MM.1S (cell line): ENCODE results near the gene AEN.

Source experiments
- DNase-seq: peaks from one replicate; pipeline ENCODE4 v3.0.0-alpha.2; 2015
- H2AFZ ChIP-seq: fragments of 300-600 bp; sonication (generic); 2 replicates; pipeline ENCODE4 v1.6.0; 2016; ENCODE audit warnings: antibody characterized with exemption, low read length
- H3F3A ChIP-seq: fragments of 300-600 bp; sonication (generic); 2 replicates; pipeline ENCODE4 v1.6.1; 2016; ENCODE audit warnings: mild to moderate bottlenecking, antibody characterized with exemption, low read length, moderate library complexity, mixed read lengths; ENCODE audit not compliant: insufficient read depth
- H3K27ac ChIP-seq: fragments of 300-600 bp; sonication (generic); 2 replicates; pipeline ENCODE4 v1.5.1; 2016; ENCODE audit warnings: mild to moderate bottlenecking, low read length
- H3K27me3 ChIP-seq: fragments of 300-600 bp; sonication (generic); replicated peaks from 2 replicates; pipeline ENCODE4 v1.6.0; 2016; ENCODE audit warnings: low read length; ENCODE audit not compliant: insufficient read depth
- H3K36me3 ChIP-seq: fragments of 300-600 bp; sonication (generic); replicated peaks from 2 replicates; pipeline ENCODE4 v1.6.1; 2016; ENCODE audit warnings: mild to moderate bottlenecking, low read length, mixed read lengths; ENCODE audit not compliant: insufficient read depth
- H3K4me1 ChIP-seq: fragments of 300-600 bp; sonication (generic); 2 replicates; pipeline ENCODE4 v1.6.1; 2016; ENCODE audit warnings: low read length, mixed read lengths
- H3K4me2 ChIP-seq: fragments of 300-600 bp; sonication (generic); 2 replicates; pipeline ENCODE4 v1.6.0; 2016; ENCODE audit warnings: low read depth, low read length
- H3K4me3 ChIP-seq: fragments of 300-600 bp; sonication (generic); 2 replicates; pipeline ENCODE4 v1.5.1; 2016; ENCODE audit warnings: low read length, mixed read lengths
- H3K79me2 ChIP-seq: fragments of 300-600 bp; sonication (generic); 2 replicates; pipeline ENCODE4 v1.6.1; 2016; ENCODE audit warnings: mixed run types, low read length, mixed read lengths
- H3K9ac ChIP-seq: fragments of 300-600 bp; sonication (generic); 2 replicates; pipeline ENCODE4 v1.6.1; 2016; ENCODE audit warnings: low read length, mixed read lengths
- H3K9me2 ChIP-seq: fragments of 300-600 bp; sonication (generic); replicated peaks from 2 replicates; pipeline ENCODE4 v1.6.1; 2016; ENCODE audit warnings: mild to moderate bottlenecking, low read length, mixed read lengths; ENCODE audit not compliant: insufficient read depth
- H3K9me3 ChIP-seq: fragments of 300-600 bp; sonication (generic); replicated peaks from 2 replicates; pipeline ENCODE4 v1.6.1; 2016; ENCODE audit warnings: mild to moderate bottlenecking, low read length, mixed read lengths; ENCODE audit not compliant: insufficient read depth
- H4K20me1 ChIP-seq: fragments of 300-600 bp; sonication (generic); 2 replicates; pipeline ENCODE4 v1.6.1; 2016; ENCODE audit warnings: mild to moderate bottlenecking, low read length, moderate library complexity, mixed read lengths; ENCODE audit not compliant: insufficient read depth
- CTCF ChIP-seq: fragments of 300-600 bp; sonication (generic); IDR thresholded peaks from 2 replicates; pipeline ENCODE4 v1.5.1; 2016; ENCODE audit warnings: antibody characterized with exemption, low read length, mixed read lengths
- EZH2 ChIP-seq: fragments of 300-600 bp; sonication (generic); optimal IDR thresholded peaks from 2 replicates; pipeline ENCODE3; 2017; ENCODE audit warnings: low read depth, mild to moderate bottlenecking, antibody characterized with exemption, low read length, mixed read lengths
- EZH2phosphoT487 ChIP-seq: fragments of 300-600 bp; sonication (generic); IDR thresholded peaks from 2 replicates; pipeline ENCODE4 v1.6.1; 2018; ENCODE audit warnings: antibody characterized with exemption, low read length

AEN gene

GRCh38 chr15:88644741-88645140 is 23.6 kb downstream of the AEN start:
- no peaks in the 10 kb centered on the region for H3K36me3 ChIP-seq
- H3K9me2 ChIP-seq, result no peaks in the 10 kb centered on the region
- no peak overlapping the region for H2AFZ ChIP-seq
- DNase-seq, result no peak
- H3K27ac ChIP-seq, result no peak overlapping the region
- H3K9me3 ChIP-seq, result no peaks in the 10 kb centered on the region
- no peaks in the 10 kb centered on the region for H4K20me1 ChIP-seq
- peaks cover 64% of the 10 kb centered on the region for H3K79me2 ChIP-seq
- peaks cover 9% of the 10 kb centered on the region for H3F3A ChIP-seq
- TF ChIP-seq CTCF (no peak), EZH2phosphoT487 (no peak), EZH2 (no peak)
- H3K27me3 ChIP-seq, result no peaks in the 10 kb centered on the region
- H3K4me3 ChIP-seq, result no peak overlapping the region
- H3K4me1 ChIP-seq, result peaks cover 12% of the 10 kb centered on the region
- H3K9ac ChIP-seq, result no peak overlapping the region
- H3K4me2 ChIP-seq, result no peak overlapping the region

- Histone ChIP-seq H3K4me1 (peaks cover 8% of the 10 kb centered on the region), H3K27me3 (no peaks in the 10 kb centered on the region), H3F3A (peaks cover 3% of the 10 kb centered on the region), H3K9me3 (no peaks in the 10 kb centered on the region), H3K4me3 (no peak overlapping the region), H3K9ac (no peak overlapping the region), H3K36me3 (no peaks in the 10 kb centered on the region), H4K20me1 (no peaks in the 10 kb centered on the region), H2AFZ (no peak overlapping the region), H3K9me2 (no peaks in the 10 kb centered on the region), H3K27ac (no peak overlapping the region), H3K79me2 (peaks cover 63% of the 10 kb centered on the region), H3K4me2 (no peak overlapping the region)
- TF ChIP-seq EZH2 (no peak), CTCF (no peak), EZH2phosphoT487 (no peak)
- DNase-seq, result no peak
Observed at GRCh38 chr15:88645171-88646087, 24.3 kb downstream of the AEN start.

- H3K36me3 ChIP-seq, result no peaks in the 10 kb centered on the region
- H3K9me3 ChIP-seq, result no peaks in the 10 kb centered on the region
- H3K27ac ChIP-seq, result no peak overlapping the region
- no peaks in the 10 kb centered on the region for H3F3A ChIP-seq
- H3K27me3 ChIP-seq, result no peaks in the 10 kb centered on the region
- no peak for TF ChIP-seq EZH2
- no peak for TF ChIP-seq CTCF
- no peak for TF ChIP-seq EZH2phosphoT487
- no peaks in the 10 kb centered on the region for H3K9me2 ChIP-seq
- no peak overlapping the region for H2AFZ ChIP-seq
- H3K9ac ChIP-seq, result no peak overlapping the region
- H3K4me2 ChIP-seq, result no peak overlapping the region
- peaks cover 4% of the 10 kb centered on the region for H3K4me1 ChIP-seq
- no peak for DNase-seq
- H3K4me3 ChIP-seq, result no peak overlapping the region
- peaks cover 57% of the 10 kb centered on the region for H3K79me2 ChIP-seq
- H4K20me1 ChIP-seq, result no peaks in the 10 kb centered on the region
Observed at GRCh38 chr15:88646088-88646405, 24.9 kb downstream of the AEN start.
